HG02623 (cell line): Measurements from ENCODE around the gene GGACT.
"Not testable (repeated sequence)": the region's sequence is repeated elsewhere in the genome, so short reads cannot be mapped to it uniquely, and the experiment has no call there.

Experiments
- ATAC-seq: cut with Tn5 transposase; IDR thresholded peaks from one replicate; pipeline ENCODE4 v1.9.1; 2021; ENCODE audit warnings: moderate library complexity; ENCODE audit not compliant: unreplicated experiment

The GGACT gene

DNA sequence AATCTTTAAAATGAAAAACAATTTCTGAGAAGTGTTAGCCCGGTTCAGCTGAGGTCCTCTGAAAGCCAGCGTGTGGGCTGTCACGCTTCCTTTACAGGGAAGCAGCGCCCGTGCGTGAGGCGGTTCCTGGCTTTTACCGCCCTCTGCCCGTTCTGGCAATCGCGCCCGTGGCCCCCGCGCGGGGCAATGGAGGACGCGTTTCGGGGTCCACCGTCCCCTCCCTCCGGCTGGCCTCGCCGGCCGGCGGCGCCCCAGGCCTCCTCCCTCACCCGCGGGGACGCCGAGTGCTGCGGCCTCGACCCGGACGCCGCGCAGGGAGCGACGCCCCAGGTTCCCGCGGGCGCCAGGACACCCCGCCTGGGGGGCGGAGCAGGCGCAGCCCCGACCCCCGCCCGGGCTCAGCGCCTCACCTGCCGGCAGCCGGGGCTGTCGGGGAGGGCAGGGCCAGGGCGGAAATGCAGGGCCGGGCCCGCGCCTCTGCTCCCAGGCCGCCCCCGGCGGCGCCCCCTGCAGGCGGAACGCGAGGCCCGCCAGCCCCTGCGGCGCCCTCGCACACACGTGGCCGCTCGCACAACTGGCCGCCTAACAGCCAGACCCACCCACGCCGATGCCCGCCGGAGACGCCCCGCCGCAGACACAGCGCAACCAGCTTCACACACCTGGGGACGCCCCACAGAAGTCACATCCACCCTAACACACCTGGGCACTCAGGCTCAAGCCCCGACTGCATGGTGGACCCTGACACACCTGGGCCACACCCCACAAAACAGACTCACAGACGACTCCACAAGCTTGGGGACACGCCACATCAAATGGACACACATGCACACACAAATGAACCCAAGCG, at the start of gene GGACT:
Gene GGACT, minus strand, starts transcription at position 459 of the 847 bp plus-strand sequence. CDS start 56,198 bp downstream, outside the sequence.
- ATAC-seq, result peak; percentile 98

DNA sequence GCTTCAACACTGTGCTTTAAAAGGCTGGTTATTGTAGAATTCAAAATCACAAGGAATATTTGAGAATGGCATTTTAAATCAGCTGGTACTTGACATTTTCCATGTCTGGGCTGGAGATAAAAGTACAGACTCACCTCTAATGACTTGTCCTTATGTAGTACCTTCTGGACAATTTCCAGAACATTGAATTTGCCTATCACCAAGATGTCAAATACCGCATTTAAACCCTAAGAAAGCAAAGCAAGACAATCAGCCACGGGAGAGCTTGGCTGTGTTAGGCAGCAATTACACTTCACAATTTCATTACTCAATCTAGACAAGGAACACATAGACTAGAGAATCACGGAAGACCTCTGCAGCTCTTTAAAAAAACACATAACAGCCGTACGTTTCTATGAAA, 49.2 kb upstream of the GGACT start:
- ATAC-seq, result no peak

DNA sequence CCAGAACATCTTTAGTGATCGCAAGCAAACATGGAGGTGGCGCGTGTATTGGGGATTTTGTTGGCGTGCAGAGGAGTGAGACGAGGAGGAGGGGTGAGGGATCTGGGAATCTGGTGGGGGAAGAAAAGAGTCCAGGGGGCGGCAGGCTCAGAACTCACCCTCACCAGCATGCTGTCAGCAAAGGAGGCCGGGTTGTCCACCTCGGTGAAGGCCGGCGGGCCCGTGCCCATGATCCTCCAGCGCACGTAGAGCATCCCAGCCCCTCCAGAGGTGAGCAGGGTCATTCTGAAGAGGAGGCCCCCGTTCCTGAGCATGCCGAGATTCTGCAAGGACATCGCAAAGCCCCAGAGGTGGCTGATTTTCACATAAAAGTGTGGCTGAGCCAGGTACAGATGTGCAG, 48.8 kb upstream of the GGACT start:
- no peak for ATAC-seq

DNA sequence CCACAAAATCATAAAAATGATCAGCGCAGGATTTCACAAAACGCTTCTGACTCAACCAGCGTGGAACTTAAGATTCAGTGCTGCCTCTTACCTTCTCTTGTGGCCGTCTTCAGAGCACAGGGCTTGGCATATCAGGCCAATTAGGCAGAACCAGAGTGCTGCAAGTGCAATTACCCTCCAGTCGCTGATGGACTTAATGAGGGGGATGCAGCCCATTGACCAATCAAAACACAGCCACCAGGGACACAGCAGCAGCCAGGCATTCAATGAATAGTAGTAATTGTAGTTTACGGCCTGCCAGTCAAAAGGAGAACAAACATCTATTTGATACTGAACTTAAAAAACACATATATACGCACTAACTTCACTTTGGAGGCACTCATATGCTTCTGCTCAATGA, 47.9 kb upstream of the GGACT start:
- ATAC-seq, result no peak

DNA sequence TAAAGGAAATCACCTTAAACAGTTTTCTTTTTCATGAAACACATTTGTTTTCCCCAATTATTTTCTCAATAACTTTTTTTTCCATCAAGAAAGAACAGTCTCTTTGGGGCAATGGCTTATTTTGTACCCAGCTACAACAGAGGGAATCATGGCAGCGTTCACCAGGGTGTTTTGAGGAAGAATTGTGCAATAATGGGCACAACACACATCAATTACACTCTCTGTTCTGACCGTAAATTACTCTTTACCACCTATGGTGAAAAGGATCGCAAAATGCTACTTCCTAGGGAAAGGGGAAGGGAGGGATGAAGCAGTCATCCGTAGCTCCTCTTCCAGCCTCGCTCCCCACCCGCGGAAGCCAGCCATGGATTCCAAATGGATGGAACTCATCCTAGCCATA, 47.4 kb upstream of the GGACT start:
- ATAC-seq, result no peak

DNA sequence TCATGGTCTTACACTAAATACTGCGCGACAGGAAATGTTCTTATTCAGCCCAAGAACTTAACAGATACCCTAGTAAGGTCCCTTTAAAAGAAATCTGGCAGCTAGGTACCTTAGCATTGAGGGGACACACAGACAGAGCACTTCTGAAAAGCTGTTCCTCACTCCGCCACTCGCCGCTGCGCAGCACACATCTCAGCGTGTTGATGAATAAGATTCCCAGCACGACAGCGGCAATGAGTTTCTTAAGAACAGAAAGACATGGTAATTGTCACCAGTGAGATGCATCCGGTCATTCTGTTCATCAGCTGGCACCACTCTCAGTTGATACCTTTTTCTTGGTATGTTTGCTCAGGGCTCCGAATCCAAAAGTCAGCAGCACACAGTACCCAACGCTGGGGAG, 46.1 kb upstream of the GGACT start:
- ATAC-seq, result no peak

DNA sequence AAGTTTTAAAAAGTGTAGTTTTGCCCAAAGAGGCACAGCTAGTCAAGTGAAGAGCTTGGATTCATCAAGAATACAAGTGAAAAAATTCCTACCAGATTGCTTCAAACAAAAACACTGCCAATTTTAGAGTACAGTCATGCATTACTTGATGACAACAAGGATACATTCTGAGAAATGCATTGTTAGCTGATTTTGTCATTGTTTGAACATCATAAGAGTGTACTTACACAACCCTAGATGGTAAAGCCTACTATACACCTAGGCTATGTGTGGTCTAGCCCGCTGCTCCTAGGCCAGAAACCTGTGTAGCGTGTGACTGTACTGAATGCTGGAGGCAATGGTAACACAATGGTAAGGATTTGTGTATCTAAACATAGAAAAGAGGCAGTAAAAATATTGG, 44.9 kb upstream of the GGACT start:
- ATAC-seq, result no peak

DNA sequence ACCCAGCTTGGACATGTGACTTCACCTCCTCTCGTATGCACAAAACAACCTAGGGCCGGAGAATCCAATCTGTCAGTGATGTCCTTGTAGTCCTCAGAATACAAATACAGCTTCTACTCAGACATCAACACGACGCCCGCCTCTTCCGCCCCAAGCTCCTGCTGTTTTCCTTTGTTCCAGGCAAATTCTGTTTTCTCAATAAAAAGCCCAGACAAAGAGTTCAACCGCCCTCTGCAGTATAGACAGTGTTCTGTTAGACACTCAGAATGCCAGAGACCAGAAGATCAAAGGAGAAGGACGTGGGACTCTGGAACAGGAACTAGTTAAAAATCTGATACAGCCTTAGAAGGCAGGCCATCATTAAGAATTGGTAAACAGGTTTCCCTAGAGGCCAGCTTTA, 42.0 kb upstream of the GGACT start:
- no peak for ATAC-seq

DNA sequence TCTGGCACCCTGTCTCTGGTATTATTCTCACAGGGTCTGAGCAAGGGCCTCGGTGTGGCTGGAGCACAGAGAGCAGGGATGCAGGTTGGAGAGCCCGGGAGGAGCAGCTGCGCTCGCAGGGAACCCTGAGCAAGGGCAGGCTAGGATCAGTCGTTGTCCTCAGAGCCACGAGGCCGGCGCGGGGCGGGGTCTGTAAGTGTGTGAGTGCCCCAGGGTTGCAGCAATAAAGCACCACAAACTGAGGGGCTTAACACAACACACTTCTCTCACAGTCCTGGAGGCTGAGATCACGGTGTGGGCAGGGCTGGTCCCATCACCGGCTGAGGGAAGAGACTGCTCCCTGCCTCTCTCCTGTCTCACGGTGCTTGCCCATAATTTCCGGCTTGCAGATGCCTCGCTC, 38.5 kb upstream of the GGACT start:
- no peak for ATAC-seq

DNA sequence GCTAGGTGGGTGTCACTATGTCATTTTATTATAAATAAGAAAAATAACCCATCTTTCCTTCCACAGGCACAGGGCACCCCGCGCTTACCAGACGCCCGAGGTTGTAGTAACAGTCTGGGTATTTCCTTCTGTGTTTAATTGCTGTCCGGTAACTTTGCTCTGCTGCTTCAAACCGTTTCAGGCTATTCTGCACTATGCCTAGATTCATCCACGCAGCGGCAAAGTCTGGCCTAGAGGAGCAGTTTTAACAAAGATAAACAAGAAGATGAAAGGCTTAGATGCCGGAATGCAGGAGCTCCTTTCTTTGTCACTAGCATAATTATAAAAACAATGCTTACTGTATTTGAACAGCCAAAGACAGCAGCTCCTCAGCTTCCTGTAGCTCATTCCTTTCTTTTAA, 36.9 kb upstream of the GGACT start:
- no peak for ATAC-seq

DNA sequence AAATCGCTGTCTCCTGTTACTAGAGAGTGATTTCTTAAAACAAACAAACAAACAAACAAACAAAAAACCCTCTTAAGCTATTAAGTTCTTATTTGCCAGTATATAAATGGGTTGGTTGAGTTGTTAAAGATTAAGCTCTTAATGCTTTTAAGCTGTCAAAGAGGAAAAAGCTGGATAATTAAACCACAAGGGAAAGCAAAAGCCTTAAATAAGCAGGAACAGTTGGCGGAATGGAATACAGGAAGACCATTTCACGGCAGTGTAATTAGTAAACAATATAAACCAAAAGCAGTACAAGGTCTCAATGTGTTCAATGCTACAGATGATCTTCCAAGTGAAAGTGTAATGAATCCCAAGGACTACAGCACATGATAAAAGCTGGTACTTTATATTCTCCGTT, 32.2 kb upstream of the GGACT start:
- no peak for ATAC-seq

DNA sequence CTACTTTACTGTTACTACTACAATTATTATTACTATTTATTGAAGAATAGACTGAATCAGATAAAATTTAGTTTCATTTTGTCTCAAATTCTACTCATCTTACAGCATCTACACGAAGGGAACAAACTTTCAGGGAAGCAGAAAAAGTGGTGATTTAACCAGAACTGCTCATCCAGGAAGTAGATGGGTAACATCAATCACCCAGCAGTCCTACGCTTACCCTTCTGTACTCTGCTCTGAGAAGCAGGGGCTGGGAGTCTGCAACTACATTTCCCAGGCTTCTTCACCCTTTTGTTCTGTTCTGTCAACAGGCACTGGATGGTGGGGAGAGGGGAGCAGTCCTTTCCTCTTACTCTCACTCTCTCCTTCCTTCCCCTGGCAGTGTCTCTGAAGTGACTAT, 31.4 kb upstream of the GGACT start:
- no peak for ATAC-seq

DNA sequence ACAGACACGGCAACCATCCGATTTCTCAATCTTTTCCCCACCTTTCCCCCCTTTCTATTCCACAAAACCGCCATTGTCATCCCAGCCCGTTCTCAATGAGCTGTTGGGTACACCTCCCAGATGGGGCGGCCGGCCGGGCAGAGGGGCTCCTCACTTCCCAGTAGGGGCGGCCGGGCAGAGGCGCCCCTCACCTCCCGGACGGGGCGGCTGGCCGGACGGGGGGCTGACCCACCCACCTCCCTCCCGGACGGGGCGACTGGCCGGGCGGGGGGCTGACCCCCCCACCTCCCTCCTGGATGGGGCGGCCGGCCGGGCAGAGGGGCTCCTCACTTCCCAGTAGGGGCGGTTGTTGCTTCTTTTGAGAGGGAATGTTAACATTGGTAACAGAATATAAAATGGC, 30.3 kb upstream of the GGACT start:
- ATAC-seq, result not testable (repeated sequence)

DNA sequence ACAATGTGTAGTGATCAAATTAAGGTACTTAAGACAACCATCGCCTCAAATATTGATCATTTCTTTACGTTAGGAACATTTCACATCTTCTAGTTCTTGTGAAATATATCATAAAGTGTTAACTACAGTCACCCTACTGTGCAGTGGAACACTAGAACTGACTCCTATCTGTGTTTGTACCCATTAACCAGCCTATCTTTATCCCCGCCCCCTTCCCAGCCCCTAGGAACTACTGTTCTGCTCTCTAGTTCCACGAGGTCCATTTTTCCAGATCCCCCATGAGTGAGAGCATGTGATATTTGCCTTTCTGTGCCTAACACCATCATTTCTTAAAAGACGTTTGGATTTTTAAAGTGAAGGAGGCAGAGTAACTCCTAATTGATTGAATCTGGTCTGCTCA, 24.4 kb upstream of the GGACT start:
- ATAC-seq, result no peak

DNA sequence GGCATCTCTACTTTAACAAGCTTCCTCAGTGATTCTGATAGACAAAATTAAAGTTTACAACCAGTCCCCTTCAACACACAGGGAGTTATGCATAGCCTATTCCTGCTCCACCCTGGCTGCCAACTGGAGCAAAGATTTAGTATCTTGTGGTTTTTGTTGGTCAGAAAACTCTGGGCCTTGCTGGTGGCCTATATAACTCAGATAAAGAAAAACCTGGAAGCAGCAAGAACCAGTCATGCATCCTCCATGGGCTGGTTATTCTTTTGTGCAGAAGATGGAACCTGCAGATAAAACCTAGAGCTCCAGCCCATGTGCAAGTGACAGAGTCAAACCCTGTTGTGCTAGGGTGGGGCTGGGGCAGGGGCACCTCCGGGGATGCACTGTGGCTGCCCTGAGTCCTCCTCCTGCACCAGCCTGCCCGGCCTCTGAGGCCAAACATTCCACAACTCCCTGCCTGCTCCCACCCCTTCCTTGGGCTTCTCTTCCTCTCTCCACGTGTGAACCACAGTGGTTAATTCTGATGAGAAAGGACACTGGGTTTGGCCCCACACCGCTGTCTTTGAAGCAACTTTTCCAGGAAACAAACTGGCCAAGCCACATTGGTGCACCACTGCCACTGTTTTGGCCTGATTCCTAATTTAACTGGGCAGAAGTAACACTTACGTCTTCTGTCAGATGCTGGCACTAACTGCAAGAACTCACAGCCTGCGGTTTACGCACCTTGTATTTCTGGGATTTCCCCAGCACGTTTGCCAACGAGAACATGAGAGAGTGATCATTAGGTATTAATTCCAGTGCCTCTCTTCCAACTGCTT, 23.3 kb upstream of the GGACT start:
- no peak for ATAC-seq

DNA sequence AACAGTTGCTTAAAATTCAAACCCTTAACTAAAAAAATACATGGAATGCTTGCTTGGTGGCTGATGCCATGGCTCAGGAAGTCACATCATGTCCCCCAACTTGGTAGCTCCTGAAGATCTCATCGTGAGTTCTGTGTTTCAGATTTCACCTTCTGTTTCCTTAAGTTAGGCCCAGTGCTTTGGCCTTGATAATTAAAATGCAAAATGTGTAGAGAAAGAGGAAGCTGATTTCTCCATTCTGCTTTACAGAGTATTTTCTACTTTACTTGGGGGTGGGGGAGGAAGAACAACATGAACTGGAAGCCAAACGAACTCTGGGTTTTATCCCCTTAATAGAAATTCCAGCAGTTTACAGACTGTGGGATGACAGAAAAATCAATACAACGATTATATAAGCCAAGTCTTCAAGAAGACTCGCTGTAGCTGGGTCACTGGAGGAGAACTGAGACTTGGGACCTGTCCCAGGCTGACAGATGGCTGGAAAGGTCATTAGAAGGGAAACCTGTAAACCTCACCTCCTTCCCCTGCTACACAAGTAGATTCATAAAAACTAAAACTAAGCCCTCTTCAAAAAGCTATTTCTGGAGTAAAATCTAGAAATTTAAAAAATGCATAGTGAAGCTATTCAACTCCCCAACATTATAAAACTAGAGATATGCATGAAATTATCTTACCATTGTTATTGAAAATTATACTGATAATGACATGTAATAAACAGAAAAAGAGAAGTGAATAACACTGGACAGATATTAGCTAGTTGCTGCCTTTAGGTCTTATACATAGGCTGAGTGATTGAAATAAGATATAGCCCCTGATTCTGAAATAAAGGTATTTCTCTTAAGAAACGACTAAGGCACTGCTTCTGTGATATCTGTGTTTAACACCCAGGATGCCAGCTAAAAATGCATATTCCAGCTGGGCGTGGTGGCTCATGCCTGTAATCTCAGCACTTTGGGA, 22.1 kb upstream of the GGACT start:
- peak; percentile 36 for ATAC-seq

DNA sequence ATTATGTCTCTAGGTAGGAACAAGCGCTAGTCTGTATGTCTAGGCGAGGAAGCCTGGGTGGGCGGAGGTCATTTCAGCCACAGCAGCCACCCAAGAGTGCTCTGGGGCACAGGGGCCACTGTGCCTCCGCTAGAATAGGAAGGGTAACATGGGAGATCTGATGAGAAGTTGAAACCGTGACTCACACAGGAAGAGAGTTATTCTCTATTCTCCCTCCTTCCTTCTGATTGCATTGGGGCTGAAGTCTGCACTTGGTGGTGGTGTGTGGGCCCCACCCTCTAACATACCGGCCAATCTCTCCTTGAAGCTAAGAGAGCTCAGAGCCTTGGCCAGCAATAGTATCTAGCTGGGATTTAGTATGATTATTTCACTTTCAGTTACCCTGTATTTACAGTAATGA, 20.3 kb upstream of the GGACT start:
- peak; percentile 83 for ATAC-seq

DNA sequence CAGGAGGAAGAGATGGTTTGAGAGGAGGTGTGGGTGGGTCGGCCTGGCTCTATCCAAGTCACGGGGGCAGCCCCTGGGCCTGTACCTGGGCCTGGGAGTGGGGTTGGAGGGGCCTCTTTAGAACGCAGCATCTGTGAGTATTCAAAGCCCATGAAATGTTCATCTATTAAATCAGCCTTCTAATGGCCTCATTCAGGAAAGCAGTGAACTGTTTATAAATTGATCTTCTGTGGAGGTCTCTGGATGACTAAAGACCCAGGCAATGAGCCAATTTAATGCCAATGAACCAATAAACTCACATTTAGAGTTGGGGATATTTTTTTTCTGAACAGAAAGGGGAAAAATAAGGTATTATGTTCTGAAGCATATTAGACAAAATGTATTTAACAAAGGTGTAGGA, 19.9 kb upstream of the GGACT start:
- no peak for ATAC-seq

DNA sequence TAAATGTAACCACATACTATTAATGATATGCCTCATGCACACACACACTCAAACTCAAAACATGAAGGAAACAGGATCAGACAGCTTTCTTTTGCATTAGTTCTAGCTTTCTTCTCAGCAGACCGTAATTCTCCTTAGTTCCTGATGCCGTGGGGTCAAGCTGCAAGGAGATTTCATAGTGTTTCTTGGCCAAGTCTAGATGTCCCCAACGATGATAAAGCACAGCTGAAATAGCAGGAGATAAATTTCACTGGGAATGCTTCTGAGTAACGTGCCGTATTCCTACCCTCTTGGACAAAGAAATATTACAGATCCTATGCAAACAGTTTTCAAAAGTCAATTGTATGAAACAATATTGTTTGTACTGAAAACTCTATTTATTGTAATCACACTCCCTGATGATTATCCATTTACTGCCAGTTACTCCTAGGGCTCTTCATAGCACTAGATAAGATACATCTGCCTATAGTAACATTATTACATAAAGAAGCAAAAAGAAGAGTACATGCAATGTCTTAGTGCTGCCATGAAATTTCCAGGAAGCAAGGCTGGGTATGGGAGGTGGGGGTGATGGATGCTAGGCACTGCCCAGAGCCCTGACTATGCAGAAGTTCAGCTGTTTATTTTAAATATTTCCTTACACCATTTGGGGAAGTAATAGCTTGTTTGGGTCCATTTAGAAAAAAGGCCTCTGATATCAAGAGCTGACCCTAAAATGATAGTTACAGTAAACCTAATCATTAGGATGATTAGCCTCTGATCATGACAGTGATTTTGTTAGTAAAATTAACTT, 16.5 kb upstream of the GGACT start:
- no peak for ATAC-seq

DNA sequence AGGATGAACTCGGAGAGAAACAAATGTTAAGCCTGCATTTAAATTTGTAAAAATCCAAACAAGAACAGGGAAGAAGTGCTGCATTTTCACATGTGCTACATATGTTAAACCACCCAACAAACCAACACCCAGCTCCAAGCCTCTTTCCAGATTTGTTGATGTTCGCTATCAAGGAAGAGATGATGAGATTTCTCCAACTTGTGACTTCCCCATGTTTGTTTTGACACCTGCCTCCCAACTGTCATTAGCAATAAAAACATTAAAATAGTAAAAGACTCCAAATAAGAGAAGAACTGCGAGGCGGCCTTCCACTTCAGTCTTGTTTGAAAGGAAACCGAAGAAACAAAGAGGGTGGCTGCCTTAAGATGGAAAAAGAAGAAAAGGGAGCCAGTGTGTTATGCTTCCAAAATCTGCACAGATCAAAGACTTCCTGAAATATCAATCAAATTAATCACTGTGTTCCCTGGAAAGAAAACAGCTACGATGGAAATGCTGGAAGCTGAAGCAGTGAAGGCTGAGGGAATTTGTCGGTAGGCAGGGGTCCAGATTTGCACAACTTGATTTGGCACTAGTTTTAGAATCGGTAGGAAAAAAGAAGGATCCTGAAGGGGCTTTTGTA, 14.0 kb upstream of the GGACT start:
- ATAC-seq, result no peak
